A549 (cell line): ENCODE results near the gene TALDO1. TPM values are rescaled to one million over a fixed set of nuclear protein-coding genes. Genes with fewer than 3 reads are reported as not detected.

Experiments
- ATAC-seq, 2 experiments: fragments of 200-7000 bp in 1 of 2; fragments of >200 bp in 1 of 2; cut with Nextera tagmentation in 1 of 2; cut with Tn5 transposase in 1 of 2; 3 replicates each; pipeline versions ENCODE4 v1.8.0 to v1.9.1; 2018 to 2020; ENCODE audit warnings: mild to moderate bottlenecking in 1 of 2, moderate library complexity in 1 of 2
- CTCF ChIA-PET: fragments of 300-600 bp; sonication (Branson Sonifier 250); formaldehyde crosslinking; extraction: SDS; loops from one replicate; lab custom pipeline; 2021; ENCODE audit warnings: antibody characterized with exemption, inconsistent platforms; lab: Yijun Ruan, JAX
- POLR2A ChIA-PET: fragments of 350-600 bp; formaldehyde crosslinking; extraction: SDS; loops from one replicate; lab custom pipeline; 2021; ENCODE audit warnings: antibody characterized with exemption, inconsistent platforms; lab: Yijun Ruan, JAX
- DNase-seq, 2 experiments: peaks; one replicate each; pipeline versions ENCODE4 v3.0.0 to v3.0.0-alpha.2; 2011 to 2016; ENCODE audit warnings: low read depth in 1 of 2, low spot score in 1 of 2
- FAIRE-seq: peaks from 2 replicates; lab custom pipeline; 2011; peaks lifted over from hg19 to GRCh38; lab: Jason Lieb, UNC
- H3K27ac ChIP-seq, 2 experiments: fragments of >200 bp; sonication (Bioruptor Twin); formaldehyde crosslinking; 3 replicates each; pipeline ENCODE4 v1.5.1; 2016 to 2017
- H3K4me1 ChIP-seq: fragments of >200 bp; sonication (Bioruptor Twin); formaldehyde crosslinking; 3 replicates; pipeline ENCODE4 v1.6.1; 2016
- H3K4me2 ChIP-seq: fragments of >200 bp; sonication (Bioruptor Twin); formaldehyde crosslinking; 3 replicates; pipeline ENCODE4 v1.6.1; 2016
- H3K4me3 ChIP-seq: fragments of >200 bp; sonication (Bioruptor Twin); formaldehyde crosslinking; 3 replicates; pipeline ENCODE4 v1.5.1; 2016
- H3K9me3 ChIP-seq: fragments of >200 bp; sonication (Bioruptor Twin); formaldehyde crosslinking; 3 replicates; pipeline ENCODE4 v1.6.1; 2016
- BHLHE40 ChIP-seq: IDR thresholded peaks from 2 replicates; pipeline ENCODE4 v1.6.1; 2012; ENCODE audit warnings: low read depth, low read length, inconsistent platforms
- CHD4 ChIP-seq: fragments of 200-600 bp; sonication (generic); IDR thresholded peaks from 2 replicates; pipeline ENCODE4 v1.6.1; 2016; ENCODE audit warnings: antibody characterized with exemption, mild to moderate bottlenecking, borderline replicate concordance
- E2F6 ChIP-seq: IDR thresholded peaks from 2 replicates; pipeline ENCODE4 v1.6.1; 2012; ENCODE audit warnings: low read depth, borderline replicate concordance
- FOSB ChIP-seq: fragments of 250-450 bp; sonication (Bioruptor Pico); IDR thresholded peaks from 2 replicates; pipeline ENCODE4 v1.5.0; 2020; ENCODE audit warnings: mild to moderate bottlenecking, moderate library complexity
- FOSL2 ChIP-seq, 2 experiments: fragments of 450-650 bp in 1 of 2; fragments of >200 bp in 1 of 2; sonication (Bioruptor Twin) in 1 of 2; formaldehyde crosslinking; IDR thresholded peaks; 2 replicates each; pipeline versions ENCODE4 v1.5.0 to v1.6.1; 2016 to 2020; ENCODE audit warnings: mild to moderate bottlenecking in 1 of 2, moderate library complexity in 1 of 2
- HOXA7 ChIP-seq: fragments of 250-450 bp; sonication (Bioruptor Pico); IDR thresholded peaks from 2 replicates; pipeline ENCODE4 v1.5.0; 2020; ENCODE audit warnings: mild to moderate bottlenecking, moderate library complexity
- HOXB13 ChIP-seq: fragments of 250-450 bp; sonication (Bioruptor Pico); IDR thresholded peaks from 2 replicates; pipeline ENCODE4 v1.5.0; 2020; ENCODE audit warnings: low read depth, mild to moderate bottlenecking, moderate library complexity
- JUN ChIP-seq, 2 experiments: fragments of >200 bp; sonication (Bioruptor Twin); formaldehyde crosslinking; IDR thresholded peaks; 2 replicates in 1 of 2; 3 replicates in 1 of 2; pipeline ENCODE4 v1.6.1; 2016 to 2017
- MYC ChIP-seq: IDR thresholded peaks from 2 replicates; pipeline ENCODE4 v1.6.1; 2012; ENCODE audit warnings: mild to moderate bottlenecking, inconsistent platforms, low read length, improper control_type of control experiment, borderline replicate concordance
- PHF8 ChIP-seq: fragments of 200-600 bp; sonication (generic); IDR thresholded peaks from 2 replicates; pipeline ENCODE4 v1.6.1; 2016; ENCODE audit warnings: low read depth, mild to moderate bottlenecking, antibody characterized with exemption, moderate library complexity, borderline replicate concordance
- POLR2A ChIP-seq: IDR thresholded peaks from 2 replicates; pipeline ENCODE4 v1.6.1; 2012; ENCODE audit warnings: mild to moderate bottlenecking, low read length
- POLR2AphosphoS2 ChIP-seq: conservative IDR thresholded peaks from 2 replicates; pipeline ENCODE4 v1.6.1; 2012; ENCODE audit warnings: low read length, improper control_type of control experiment, inconsistent platforms
- RAD21 ChIP-seq, 2 experiments: fragments of >200 bp in 1 of 2; sonication (Bioruptor Twin) in 1 of 2; formaldehyde crosslinking in 1 of 2; IDR thresholded peaks in 1 of 2; conservative IDR thresholded peaks in 1 of 2; 2 replicates in 1 of 2; 3 replicates in 1 of 2; pipeline ENCODE4 v1.6.1; 2012 to 2018; ENCODE audit warnings: inconsistent platforms in 1 of 2
- RARB ChIP-seq: fragments of 250-450 bp; sonication (Bioruptor Pico); IDR thresholded peaks from 2 replicates; pipeline ENCODE4 v1.8.0; 2021; ENCODE audit warnings: mild to moderate bottlenecking, moderate library complexity
- RCOR1 ChIP-seq: fragments of 150-350 bp; IDR thresholded peaks from 2 replicates; pipeline ENCODE4 v1.6.1; 2014; ENCODE audit warnings: antibody characterized with exemption, low read length, low read depth
- SREBF2 ChIP-seq: fragments of 450-650 bp; IDR thresholded peaks from 2 replicates; pipeline ENCODE4 v1.6.1; 2014; ENCODE audit warnings: mild to moderate bottlenecking, moderate library complexity
- TFCP2L1 ChIP-seq: fragments of 250-450 bp; sonication (Bioruptor Pico); IDR thresholded peaks from 2 replicates; pipeline ENCODE4 v1.5.0; 2021; ENCODE audit warnings: mild to moderate bottlenecking
- TP53 ChIP-seq: fragments of 250-450 bp; sonication (Bioruptor Pico); IDR thresholded peaks from 2 replicates; pipeline ENCODE4 v1.5.0; 2021; ENCODE audit warnings: mild to moderate bottlenecking, moderate library complexity
- ZC3H11A ChIP-seq: fragments of 450-650 bp; IDR thresholded peaks from 2 replicates; pipeline ENCODE4 v1.6.1; 2014; ENCODE audit warnings: antibody characterized with exemption, mild to moderate bottlenecking
- ZNF302 ChIP-seq: fragments of 250-450 bp; sonication (Bioruptor Pico); IDR thresholded peaks from 2 replicates; pipeline ENCODE4 v1.9.0; 2021; ENCODE audit warnings: inconsistent platforms, mild to moderate bottlenecking, moderate library complexity
- WGBS: methylation state at CpG from one replicate; pipeline ENCODE4 v1.1.6; 2017; ENCODE audit errors: missing lambda C conversion rate; 5-methylcytosine and 5-hydroxymethylcytosine counted together
- polyA plus RNA-seq, 4 experiments: library from polyadenylated mRNA; depleted of rRNA in 3 of 4; stranded (reverse); fragments of >200 nt; fragmentation: RNase III in 1 of 4; extraction: RNeasy Plus Mini Kit Qiagen cat#74134 plus additional on column Dnase treatment in 1 of 4; gene quantifications; 2 replicates in 3 of 4; 3 replicates in 1 of 4; pipeline ENCODE4 v1.2.3, GENCODE V29; 2011 to 2017
- TF ChIP-seq, protein P1 (sequence below): fragments of 200-600 bp; sonication (generic); IDR thresholded peaks from 2 replicates; pipeline ENCODE4 v1.6.1; 2016; ENCODE audit warnings: antibody characterized with exemption, mild to moderate bottlenecking, moderate library complexity
- TF ChIP-seq, protein P2 (sequence below): fragments of 150-350 bp; IDR thresholded peaks from 2 replicates; pipeline ENCODE4 v1.6.1; 2014; ENCODE audit warnings: low read depth, mild to moderate bottlenecking, low read length
- TF ChIP-seq, protein P3 (sequence below): IDR thresholded peaks from 2 replicates; pipeline ENCODE4 v1.6.1; 2012
- TF ChIP-seq, protein P4 (sequence below): fragments of >200 bp; sonication (Bioruptor Twin); formaldehyde crosslinking; IDR thresholded peaks from 2 replicates; pipeline ENCODE4 v1.6.1; 2016
- TF ChIP-seq, protein P5 (sequence below): fragments of >200 bp; sonication (Bioruptor Twin); formaldehyde crosslinking; IDR thresholded peaks from 3 replicates; pipeline ENCODE4 v1.6.1; 2016

Gene TALDO1
- polyA plus RNA-seq, 2 of the 4 experiments (the other 2 are of a cell fraction): 287 to 391 TPM

DNA sequence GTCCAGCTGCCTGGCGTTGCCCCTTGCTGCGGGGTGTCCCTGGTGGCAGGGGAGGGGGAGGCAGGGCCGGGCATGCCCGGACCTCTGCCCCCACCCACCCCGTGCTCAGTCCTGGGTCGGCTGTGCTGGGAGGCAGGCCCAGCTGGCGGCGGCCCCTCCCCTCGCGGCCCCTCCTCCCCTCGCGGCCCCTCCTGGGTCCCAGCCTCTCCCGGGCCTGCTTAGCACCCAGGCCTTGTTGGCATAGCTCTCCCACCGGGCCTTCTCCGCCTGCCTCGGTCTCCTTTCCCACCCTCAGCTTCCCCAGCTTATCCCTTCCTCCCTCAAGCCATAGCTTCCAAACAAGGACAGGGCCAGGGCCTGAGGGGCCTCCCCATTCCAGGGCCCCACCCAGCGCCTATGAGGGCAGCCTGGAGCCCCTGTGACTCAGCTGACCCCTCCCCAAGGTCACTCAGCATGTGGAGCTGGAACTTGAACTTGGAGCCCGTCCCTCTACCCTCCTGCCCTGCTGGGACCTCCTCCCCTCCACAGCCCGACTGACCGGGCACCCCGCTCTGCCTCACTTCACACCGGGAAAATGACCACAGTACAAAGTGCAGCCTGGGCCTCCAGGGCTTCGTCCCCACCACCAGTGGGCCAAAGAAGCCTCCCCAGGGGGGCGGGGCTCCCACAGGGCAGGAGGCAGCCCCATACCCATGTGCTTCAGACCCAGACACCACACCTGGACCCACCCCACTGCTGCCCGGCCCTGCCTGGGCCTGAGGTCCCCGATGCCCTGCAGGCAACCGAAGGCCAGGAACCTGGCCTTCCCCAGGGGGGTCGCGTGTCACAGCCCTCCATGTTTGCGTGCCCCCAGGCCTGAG, 40.1 kb upstream of the TALDO1 start:
- no peaks in the 10 kb centered on the region for H3K9me3 ChIP-seq
- TF ChIP-seq, protein P1, sequence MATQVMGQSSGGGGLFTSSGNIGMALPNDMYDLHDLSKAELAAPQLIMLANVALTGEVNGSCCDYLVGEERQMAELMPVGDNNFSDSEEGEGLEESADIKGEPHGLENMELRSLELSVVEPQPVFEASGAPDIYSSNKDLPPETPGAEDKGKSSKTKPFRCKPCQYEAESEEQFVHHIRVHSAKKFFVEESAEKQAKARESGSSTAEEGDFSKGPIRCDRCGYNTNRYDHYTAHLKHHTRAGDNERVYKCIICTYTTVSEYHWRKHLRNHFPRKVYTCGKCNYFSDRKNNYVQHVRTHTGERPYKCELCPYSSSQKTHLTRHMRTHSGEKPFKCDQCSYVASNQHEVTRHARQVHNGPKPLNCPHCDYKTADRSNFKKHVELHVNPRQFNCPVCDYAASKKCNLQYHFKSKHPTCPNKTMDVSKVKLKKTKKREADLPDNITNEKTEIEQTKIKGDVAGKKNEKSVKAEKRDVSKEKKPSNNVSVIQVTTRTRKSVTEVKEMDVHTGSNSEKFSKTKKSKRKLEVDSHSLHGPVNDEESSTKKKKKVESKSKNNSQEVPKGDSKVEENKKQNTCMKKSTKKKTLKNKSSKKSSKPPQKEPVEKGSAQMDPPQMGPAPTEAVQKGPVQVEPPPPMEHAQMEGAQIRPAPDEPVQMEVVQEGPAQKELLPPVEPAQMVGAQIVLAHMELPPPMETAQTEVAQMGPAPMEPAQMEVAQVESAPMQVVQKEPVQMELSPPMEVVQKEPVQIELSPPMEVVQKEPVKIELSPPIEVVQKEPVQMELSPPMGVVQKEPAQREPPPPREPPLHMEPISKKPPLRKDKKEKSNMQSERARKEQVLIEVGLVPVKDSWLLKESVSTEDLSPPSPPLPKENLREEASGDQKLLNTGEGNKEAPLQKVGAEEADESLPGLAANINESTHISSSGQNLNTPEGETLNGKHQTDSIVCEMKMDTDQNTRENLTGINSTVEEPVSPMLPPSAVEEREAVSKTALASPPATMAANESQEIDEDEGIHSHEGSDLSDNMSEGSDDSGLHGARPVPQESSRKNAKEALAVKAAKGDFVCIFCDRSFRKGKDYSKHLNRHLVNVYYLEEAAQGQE: no peak
- no peak for TF ChIP-seq MYC
- no peak for TF ChIP-seq POLR2AphosphoS2
- TF ChIP-seq, protein P2, sequence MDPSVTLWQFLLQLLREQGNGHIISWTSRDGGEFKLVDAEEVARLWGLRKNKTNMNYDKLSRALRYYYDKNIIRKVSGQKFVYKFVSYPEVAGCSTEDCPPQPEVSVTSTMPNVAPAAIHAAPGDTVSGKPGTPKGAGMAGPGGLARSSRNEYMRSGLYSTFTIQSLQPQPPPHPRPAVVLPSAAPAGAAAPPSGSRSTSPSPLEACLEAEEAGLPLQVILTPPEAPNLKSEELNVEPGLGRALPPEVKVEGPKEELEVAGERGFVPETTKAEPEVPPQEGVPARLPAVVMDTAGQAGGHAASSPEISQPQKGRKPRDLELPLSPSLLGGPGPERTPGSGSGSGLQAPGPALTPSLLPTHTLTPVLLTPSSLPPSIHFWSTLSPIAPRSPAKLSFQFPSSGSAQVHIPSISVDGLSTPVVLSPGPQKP: no peak
- no peak for TF ChIP-seq FOSB (CRISPR knock-in tag)
- TF ChIP-seq ZC3H11A: no peak
- TF ChIP-seq, protein P3, sequence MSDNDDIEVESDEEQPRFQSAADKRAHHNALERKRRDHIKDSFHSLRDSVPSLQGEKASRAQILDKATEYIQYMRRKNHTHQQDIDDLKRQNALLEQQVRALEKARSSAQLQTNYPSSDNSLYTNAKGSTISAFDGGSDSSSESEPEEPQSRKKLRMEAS: no peak; the same call in 1 of the 2 replicates
- TF ChIP-seq BHLHE40: no peak
- TF ChIP-seq, protein P4, sequence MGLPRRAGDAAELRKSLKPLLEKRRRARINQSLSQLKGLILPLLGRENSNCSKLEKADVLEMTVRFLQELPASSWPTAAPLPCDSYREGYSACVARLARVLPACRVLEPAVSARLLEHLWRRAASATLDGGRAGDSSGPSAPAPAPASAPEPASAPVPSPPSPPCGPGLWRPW: no peak
- TF ChIP-seq SREBF2: no peak
- TF ChIP-seq ZNF302 (CRISPR knock-in tag): no peak
- TF ChIP-seq, protein P5, sequence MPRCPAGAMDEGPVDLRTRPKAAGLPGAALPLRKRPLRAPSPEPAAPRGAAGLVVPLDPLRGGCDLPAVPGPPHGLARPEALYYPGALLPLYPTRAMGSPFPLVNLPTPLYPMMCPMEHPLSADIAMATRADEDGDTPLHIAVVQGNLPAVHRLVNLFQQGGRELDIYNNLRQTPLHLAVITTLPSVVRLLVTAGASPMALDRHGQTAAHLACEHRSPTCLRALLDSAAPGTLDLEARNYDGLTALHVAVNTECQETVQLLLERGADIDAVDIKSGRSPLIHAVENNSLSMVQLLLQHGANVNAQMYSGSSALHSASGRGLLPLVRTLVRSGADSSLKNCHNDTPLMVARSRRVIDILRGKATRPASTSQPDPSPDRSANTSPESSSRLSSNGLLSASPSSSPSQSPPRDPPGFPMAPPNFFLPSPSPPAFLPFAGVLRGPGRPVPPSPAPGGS: no peak
- no peak for TF ChIP-seq RARB
- no peak for TF ChIP-seq TP53 (CRISPR knock-in tag)
- TF ChIP-seq E2F6: peak; percentile 59
- no peak for TF ChIP-seq CHD4
- TF ChIP-seq HOXA7 (CRISPR knock-in tag): no peak
- TF ChIP-seq TFCP2L1 (CRISPR knock-in tag): no peak
- peak in 1 of 2 experiments; percentile 72; a peak in 3 of 5 replicates for TF ChIP-seq JUN (IDR thresholded peaks at IDR 0.05)
- no peak for TF ChIP-seq RAD21 (conservative IDR thresholded peaks at IDR 0.05 in 1 of 2, IDR thresholded peaks at IDR 0.05 in 1 of 2)
- TF ChIP-seq FOSL2 (IDR thresholded peaks at IDR 0.05): no peak
- peak; percentile 57 for TF ChIP-seq FOSL2 (CRISPR knock-in tag; IDR thresholded peaks at IDR 0.05)
- no peak for TF ChIP-seq HOXB13 (CRISPR knock-in tag)
- TF ChIP-seq RCOR1: no peak
- TF ChIP-seq POLR2A: peak; percentile 56
- TF ChIP-seq PHF8: no peak
- TF ChIP-seq, all 56 proteins: peak for 4
- H3K27ac ChIP-seq: peak overlapping the region; percentile 91 to 99
- FAIRE-seq (no peak), DNase-seq (peak; percentile 74 to 80), ATAC-seq (peak; percentile 41 to 73)
- H3K4me3 ChIP-seq: peak overlapping the region; percentile 97
- CTCF ChIA-PET: interaction anchor here (0.5 to 26.0 kb wide), 6 partner anchors 12 to 1446 kb away, joined by 3 to 599 read pairs (median 4); partner anchors contain the start of genes DEAF1 and TMEM80
- POLR2A ChIA-PET: interaction anchor here (0.8 to 3.5 kb wide), 2 partner anchors 11 to 50 kb away, joined by 3 to 41 read pairs; partner anchors contain the start of genes DEAF1 and TMEM80
- 4% methylated on average over 11 of the region's 30 CpGs for WGBS
- peak overlapping the region; percentile 100 for H3K4me2 ChIP-seq
- peaks cover 72% of the 10 kb centered on the region for H3K4me1 ChIP-seq
